Activated CD8-positive, alpha-beta memory T cell treated with anti-CD3 and anti-CD28 coated beads for 48 hours (primary cell): Measurements from ENCODE around the gene NUCB1.

ENCODE experiments used
- DNase-seq, 3 experiments: peaks; one replicate each; pipeline ENCODE4 v3.0.0-alpha.2; 2020; ENCODE audit warnings: low read depth in 2 of 3, low spot score in 2 of 3

The NUCB1 gene

GRCh38 chr19:48933382-48933932 lies 33.3 kb downstream of the NUCB1 start, which contains the start of gene DHDH:
DHDH (plus strand) TSS chr19:48933699; CDS start chr19:48933722, 23 bp downstream.
- peak; percentile 45 to 55 (median 51) for DNase-seq

- no peak for DNase-seq
These were observed 34.7 kb downstream of the NUCB1 start for GRCh38 chr19:48934837-48935236.

GRCh38 chr19:48935864-48936263 lies 35.8 kb downstream of the NUCB1 start:
- DNase-seq: no peak

GRCh38 chr19:48938256-48938655 lies 38.1 kb downstream of the NUCB1 start:
- DNase-seq: no peak

- DNase-seq: no peak
These were observed 40.8 kb downstream of the NUCB1 start for GRCh38 chr19:48940902-48941301.

- no peak for DNase-seq
These were observed 43.0 kb downstream of the NUCB1 start for GRCh38 chr19:48943081-48943480.

GRCh38 chr19:48945415-48945814 lies 45.3 kb downstream of the NUCB1 start:
- DNase-seq: no peak

GRCh38 chr19:48945817-48946216 lies 45.7 kb downstream of the NUCB1 start:
- DNase-seq: no peak

GRCh38 chr19:48946463-48947257 lies 46.5 kb downstream of the NUCB1 start:
- DNase-seq: no peak

GRCh38 chr19:48947258-48947542 lies 47.1 kb downstream of the NUCB1 start:
- DNase-seq: no peak

GRCh38 chr19:48950159-48950558 lies 50.0 kb downstream of the NUCB1 start:
- DNase-seq: no peak

- no peak for DNase-seq
These were observed 50.9 kb downstream of the NUCB1 start for GRCh38 chr19:48950830-48951519.

GRCh38 chr19:48953141-48953540 lies 53.0 kb downstream of the NUCB1 start:
- no peak for DNase-seq

- DNase-seq: no peak
These were observed 54.0 kb downstream of the NUCB1 start for GRCh38 chr19:48953990-48954594.

- DNase-seq: peak; percentile 89 to 93 (median 92)
These were observed 54.6 kb downstream of the NUCB1 start, which contains the start of gene BAX for GRCh38 chr19:48954595-48955307. BAX (plus strand) TSS chr19:48954875; CDS start chr19:48954929, 54 bp downstream.

- no peak for DNase-seq
These were observed 55.3 kb downstream of the NUCB1 start for GRCh38 chr19:48955308-48955958.

- DNase-seq: no peak
These were observed 57.9 kb downstream of the NUCB1 start for GRCh38 chr19:48958006-48958405.

- DNase-seq: no peak
These were observed 59.5 kb downstream of the NUCB1 start for GRCh38 chr19:48959341-48960239.

GRCh38 chr19:48961051-48961649 lies 61.0 kb downstream of the NUCB1 start:
- no peak for DNase-seq
